ENCODE measurements around the gene MUC6. TPM values are rescaled to one million over a fixed set of nuclear protein-coding genes. Genes with fewer than 3 reads are reported as not detected.

MUC6 gene
- total RNA-seq, 1 experiment from 2014 or later: not detected

- H4K5ac ChIP-seq (ENCODE audit: insufficient read length, low read depth, low read length): no peak overlapping the region
- no peak for TF ChIP-seq CTCF (conservative IDR thresholded peaks at IDR 0.05)
- Mint-ChIP-seq H3K27me3 (ENCODE audit: low read depth) (peaks cover 10% of the 10 kb centered on the region), H3K36me3 (ENCODE audit: insufficient read depth in 1 of 3, low read depth in 3 of 3) (no peaks in the 10 kb centered on the region), H3K4me3 (no peak overlapping the region), H3K4me1 (peaks cover 3 to 5% of the 10 kb centered on the region in 2 experiments; a peak in 3 of 4 replicates), H3K27ac (no peak overlapping the region; a peak in 2 of 7 replicates), H3K9me3 (peaks cover 2 to 3% of the 10 kb centered on the region in 2 experiments; a peak in 2 of 5 replicates)
- no peak overlapping the region for H2BK120ac ChIP-seq (ENCODE audit: low read depth, low read length, poor library complexity, severe bottlenecking)
- no peak overlapping the region for H2BK12ac ChIP-seq (ENCODE audit: insufficient read length, low read depth, low read length)
- WGBS (ENCODE audit: extremely low coverage, insufficient read length, low lambda C conversion rate): no CpG with 5 or more reads among the region's 21 CpGs
- H3K9me3 ChIP-seq (ENCODE audit: control insufficient read depth, low read depth, low read length): no peaks in the 10 kb centered on the region
- no peak overlapping the region for H3K9ac ChIP-seq (ENCODE audit: extremely low read depth, insufficient read length, low read length)
- no peaks in the 10 kb centered on the region for H3K23me2 ChIP-seq (ENCODE audit: insufficient read length, low read depth, low read length, poor library complexity, severe bottlenecking)
- H2BK15ac ChIP-seq (ENCODE audit: low read depth, low read length): no peak overlapping the region
- H3K14ac ChIP-seq (ENCODE audit: insufficient read depth, low read length): no peak overlapping the region
- no peak overlapping the region for H3K23ac ChIP-seq (ENCODE audit: insufficient read length, low read depth, low read length)
- H4K8ac ChIP-seq (replicated peaks; ENCODE audit: insufficient read length, low read depth, low read length): no peak overlapping the region
- H3K18ac ChIP-seq (ENCODE audit: insufficient read length, low read depth, low read length): no peak overlapping the region
- H3K27ac ChIP-seq (ENCODE audit: insufficient read length, low read depth, low read length): no peak overlapping the region
- H3K79me1 ChIP-seq (ENCODE audit: insufficient read depth, low read depth, low read length, poor library complexity, severe bottlenecking): no peaks in the 10 kb centered on the region
- H3T11ph ChIP-seq (ENCODE audit: low read length): no peak overlapping the region
- H4K20me1 ChIP-seq (ENCODE audit: control insufficient read depth, insufficient read depth, insufficient read length): no peaks in the 10 kb centered on the region
- no peak overlapping the region for H2AFZ ChIP-seq (ENCODE audit: low read length)
- H2BK5ac ChIP-seq (ENCODE audit: insufficient read length, low read length): no peak overlapping the region
- H2AK5ac ChIP-seq (ENCODE audit: insufficient read length, low read length): no peak overlapping the region
- no peaks in the 10 kb centered on the region for H3K79me2 ChIP-seq (ENCODE audit: insufficient read depth, low read length)
- H3K56ac ChIP-seq (ENCODE audit: insufficient read length, low read depth, low read length): no peak overlapping the region
- H3K27me3 ChIP-seq (ENCODE audit: insufficient read depth, low read length): no peaks in the 10 kb centered on the region
- H3K4ac ChIP-seq (ENCODE audit: low read depth, low read length): no peak overlapping the region
- no peaks in the 10 kb centered on the region for H3K4me1 ChIP-seq (ENCODE audit: insufficient read depth, low read length)
- H2BK20ac ChIP-seq (ENCODE audit: low read depth, low read length, poor library complexity, severe bottlenecking): no peak overlapping the region
- no peak overlapping the region for H4K91ac ChIP-seq (ENCODE audit: insufficient read length, low read depth, low read length)
- DNase-seq: no peak
- no peak overlapping the region for H3K4me2 ChIP-seq (ENCODE audit: insufficient read depth, insufficient read length, low read length)
Measured at GRCh38 chr11:1071571-1072115, 35.1 kb upstream of the MUC6 start.

Data from H9 (cell line).